ENCODE measurements around the gene LIN9.

LIN9 gene

DNA sequence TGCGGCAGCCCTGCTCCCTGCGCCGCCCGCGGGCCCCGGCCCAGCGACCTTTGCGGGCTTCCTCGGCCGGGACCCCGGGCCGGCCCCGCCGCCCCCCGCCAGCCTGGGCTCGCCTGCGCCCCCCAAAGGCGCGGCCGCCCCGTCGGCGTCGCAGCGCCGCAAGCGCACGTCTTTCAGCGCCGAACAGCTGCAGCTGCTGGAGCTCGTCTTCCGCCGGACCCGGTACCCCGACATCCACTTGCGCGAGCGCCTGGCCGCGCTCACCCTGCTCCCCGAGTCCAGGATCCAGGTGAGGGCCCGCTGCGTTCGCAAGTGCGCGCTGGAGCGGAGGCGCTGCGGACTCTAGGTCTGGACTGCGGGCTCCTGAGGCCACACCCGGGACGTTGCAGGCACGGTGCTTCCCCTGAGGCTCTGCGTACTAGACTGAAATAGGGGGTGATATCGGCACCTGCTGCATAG, 85.1 kb downstream of the LIN9 start:
- H3K36me3 ChIP-seq (replicated peaks; ENCODE audit: low read depth, low read length), result peaks cover 3% of the 10 kb centered on the region
- H3K27me3 ChIP-seq (ENCODE audit: low read depth, low read length), result no peaks in the 10 kb centered on the region
- TF ChIP-seq, protein P1, sequence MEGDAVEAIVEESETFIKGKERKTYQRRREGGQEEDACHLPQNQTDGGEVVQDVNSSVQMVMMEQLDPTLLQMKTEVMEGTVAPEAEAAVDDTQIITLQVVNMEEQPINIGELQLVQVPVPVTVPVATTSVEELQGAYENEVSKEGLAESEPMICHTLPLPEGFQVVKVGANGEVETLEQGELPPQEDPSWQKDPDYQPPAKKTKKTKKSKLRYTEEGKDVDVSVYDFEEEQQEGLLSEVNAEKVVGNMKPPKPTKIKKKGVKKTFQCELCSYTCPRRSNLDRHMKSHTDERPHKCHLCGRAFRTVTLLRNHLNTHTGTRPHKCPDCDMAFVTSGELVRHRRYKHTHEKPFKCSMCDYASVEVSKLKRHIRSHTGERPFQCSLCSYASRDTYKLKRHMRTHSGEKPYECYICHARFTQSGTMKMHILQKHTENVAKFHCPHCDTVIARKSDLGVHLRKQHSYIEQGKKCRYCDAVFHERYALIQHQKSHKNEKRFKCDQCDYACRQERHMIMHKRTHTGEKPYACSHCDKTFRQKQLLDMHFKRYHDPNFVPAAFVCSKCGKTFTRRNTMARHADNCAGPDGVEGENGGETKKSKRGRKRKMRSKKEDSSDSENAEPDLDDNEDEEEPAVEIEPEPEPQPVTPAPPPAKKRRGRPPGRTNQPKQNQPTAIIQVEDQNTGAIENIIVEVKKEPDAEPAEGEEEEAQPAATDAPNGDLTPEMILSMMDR (IDR thresholded peaks at IDR 0.05; ENCODE audit: low read depth, low read length), result peak; percentile 32; the same call in 1 of the 2 replicates
- TF ChIP-seq EZH2phosphoT487 (IDR thresholded peaks at IDR 0.05; ENCODE audit: low read depth), result no peak
- peaks cover 3% of the 10 kb centered on the region for H3K4me1 ChIP-seq (ENCODE audit: low read length)
- peak overlapping the region; percentile 83 for H3K4me3 ChIP-seq (ENCODE audit: low read length)
- H2AFZ ChIP-seq (ENCODE audit: low read depth, low read length), result peak overlapping the region; percentile 23
- peak overlapping the region; percentile 49 for H3K9ac ChIP-seq (ENCODE audit: low read length)
- no peaks in the 10 kb centered on the region for H3K79me2 ChIP-seq (ENCODE audit: low read length)
- H3K4me2 ChIP-seq (ENCODE audit: low read length), result peak overlapping the region; percentile 77
- no peaks in the 10 kb centered on the region for H4K20me1 ChIP-seq (ENCODE audit: insufficient read depth, low read length)
- H3K27ac ChIP-seq (ENCODE audit: low read length), result no peak overlapping the region
- no peaks in the 10 kb centered on the region for H3K9me3 ChIP-seq (ENCODE audit: insufficient read depth, low read length)

- Histone ChIP-seq H3K4me1 (ENCODE audit: low read length) (peaks cover 3% of the 10 kb centered on the region), H3K27me3 (ENCODE audit: low read depth, low read length) (no peaks in the 10 kb centered on the region), H3K36me3 (replicated peaks; ENCODE audit: low read depth, low read length) (peaks cover 3% of the 10 kb centered on the region), H3K4me3 (ENCODE audit: low read length) (peak within 1 kb of the TSS; percentile 83), H2AFZ (ENCODE audit: low read depth, low read length) (peak within 1 kb of the TSS; percentile 77), H3K79me2 (ENCODE audit: low read length) (no peaks in the 10 kb centered on the region), H3K9me3 (ENCODE audit: insufficient read depth, low read length) (no peaks in the 10 kb centered on the region), H4K20me1 (ENCODE audit: insufficient read depth, low read length) (no peaks in the 10 kb centered on the region), H3K9ac (ENCODE audit: low read length) (peak within 1 kb of the TSS; percentile 49), H3K4me2 (ENCODE audit: low read length) (peak within 1 kb of the TSS; percentile 77), H3K27ac (ENCODE audit: low read length) (no peak within 1 kb of the TSS)
- TF ChIP-seq, protein P1 (IDR thresholded peaks at IDR 0.05; ENCODE audit: low read depth, low read length), result no peak
- no peak for TF ChIP-seq EZH2phosphoT487 (IDR thresholded peaks at IDR 0.05; ENCODE audit: low read depth)
These were observed 85.7 kb downstream of the LIN9 start, which contains the start of gene MIXL1 for GRCh38 chr1:226223157-226223785. Gene MIXL1, plus strand, starts transcription at chr1:226223664. Its CDS starts 18 bp downstream, at chr1:226223682.

DNA sequence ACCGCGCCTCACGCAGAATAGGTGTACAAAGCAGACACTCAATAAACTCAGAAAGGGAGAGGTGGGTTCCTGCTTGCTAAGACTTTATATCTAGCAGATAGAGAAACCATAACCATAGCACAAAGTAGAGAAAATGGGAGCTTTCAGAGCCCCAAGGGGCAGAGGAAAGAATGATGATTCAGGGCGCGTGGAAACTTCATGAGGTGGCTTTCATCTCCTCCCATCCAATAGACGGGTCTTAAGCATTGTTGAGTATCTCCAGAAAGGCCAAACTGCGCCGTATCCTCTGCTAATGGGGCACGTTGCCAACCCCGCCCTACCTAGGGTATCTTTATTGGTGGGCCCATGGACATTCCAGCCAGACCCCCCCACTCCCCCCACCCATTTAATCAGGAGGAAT, 86.3 kb downstream of the LIN9 start:
- H3K4me3 ChIP-seq (ENCODE audit: low read length), result no peak overlapping the region

DNA sequence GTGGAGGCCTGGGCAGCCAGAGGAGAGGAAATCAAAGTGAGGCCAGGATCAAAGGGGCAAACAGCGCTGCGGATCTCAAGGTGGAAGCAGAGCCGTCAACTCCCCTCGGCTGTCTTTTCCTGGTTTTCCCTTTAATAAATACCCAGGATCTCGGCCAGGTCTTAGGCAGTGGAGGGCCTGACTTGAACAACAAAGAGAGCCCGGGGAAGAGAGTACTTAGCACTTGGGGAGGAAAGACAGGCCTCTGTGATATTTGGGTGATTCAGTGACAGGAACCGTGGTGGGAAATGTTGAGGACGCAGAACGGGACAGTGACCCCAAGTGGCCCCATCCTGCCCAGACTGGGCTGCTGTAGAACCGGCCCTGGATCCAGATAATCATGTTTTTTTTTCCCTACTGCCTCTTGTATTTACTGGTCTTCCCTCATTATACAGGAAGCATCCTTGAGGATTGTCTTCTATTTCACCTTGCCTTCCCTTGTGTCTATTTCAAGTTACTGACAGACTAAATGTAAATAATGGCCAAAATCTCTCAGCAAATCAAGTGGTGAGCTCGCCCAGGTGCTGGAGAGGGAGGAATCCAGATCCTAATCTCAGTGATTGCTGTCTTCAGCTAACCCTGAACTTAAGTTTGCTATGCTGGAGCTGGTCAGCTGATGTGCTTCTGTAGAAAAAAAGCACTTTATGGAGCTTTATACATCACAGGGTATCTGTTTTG, 88.3 kb downstream of the LIN9 start:
- Histone ChIP-seq H3K36me3 (replicated peaks; ENCODE audit: low read depth, low read length) (peaks cover 3% of the 10 kb centered on the region), H3K27ac (ENCODE audit: low read length) (no peak overlapping the region), H3K4me2 (ENCODE audit: low read length) (no peak overlapping the region), H3K9me3 (ENCODE audit: insufficient read depth, low read length) (no peaks in the 10 kb centered on the region), H3K79me2 (ENCODE audit: low read length) (no peaks in the 10 kb centered on the region), H3K27me3 (ENCODE audit: low read depth, low read length) (no peaks in the 10 kb centered on the region), H3K4me1 (ENCODE audit: low read length) (peaks cover 3% of the 10 kb centered on the region), H3K4me3 (ENCODE audit: low read length) (no peak overlapping the region), H3K9ac (ENCODE audit: low read length) (no peak overlapping the region), H4K20me1 (ENCODE audit: insufficient read depth, low read length) (no peaks in the 10 kb centered on the region), H2AFZ (ENCODE audit: low read depth, low read length) (no peak overlapping the region)
- TF ChIP-seq EZH2phosphoT487 (IDR thresholded peaks at IDR 0.05; ENCODE audit: low read depth), result no peak
- TF ChIP-seq, protein P1 (IDR thresholded peaks at IDR 0.05; ENCODE audit: low read depth, low read length), result no peak

More for the DNA sequence above, 86.3 kb downstream of the LIN9 start:
- Histone ChIP-seq H3K27ac (ENCODE audit: low read length) (no peak overlapping the region), H3K27me3 (ENCODE audit: low read depth, low read length) (no peaks in the 10 kb centered on the region), H2AFZ (ENCODE audit: low read depth, low read length) (no peak overlapping the region), H3K4me1 (ENCODE audit: low read length) (peaks cover 3% of the 10 kb centered on the region), H3K79me2 (ENCODE audit: low read length) (no peaks in the 10 kb centered on the region), H3K9me3 (ENCODE audit: insufficient read depth, low read length) (no peaks in the 10 kb centered on the region), H3K36me3 (replicated peaks; ENCODE audit: low read depth, low read length) (peaks cover 3% of the 10 kb centered on the region), H3K9ac (ENCODE audit: low read length) (no peak overlapping the region), H4K20me1 (ENCODE audit: insufficient read depth, low read length) (no peaks in the 10 kb centered on the region), H3K4me2 (ENCODE audit: low read length) (no peak overlapping the region)
- TF ChIP-seq, protein P1 (IDR thresholded peaks at IDR 0.05; ENCODE audit: low read depth, low read length), result no peak
- TF ChIP-seq EZH2phosphoT487 (IDR thresholded peaks at IDR 0.05; ENCODE audit: low read depth), result no peak
